GM12878 (cell line): ENCODE data around the gene GORASP1. TPM values are rescaled to one million over a fixed set of nuclear protein-coding genes. Genes with fewer than 3 reads are reported as not detected.
A peak's percentile ranks its signal among the peaks of the same experiment; 100 is the strongest.

Experiments
- BACH1 ChIP-seq: fragments of 450-650 bp; IDR thresholded peaks from 2 replicates; pipeline ENCODE4 v1.6.1; 2017; ENCODE audit warnings: mild to moderate bottlenecking, borderline replicate concordance
- BHLHE40 ChIP-seq, 2 experiments: fragments of 450-650 bp in 1 of 2; IDR thresholded peaks; 2 replicates each; pipeline ENCODE4 v1.6.1; 2011 to 2017; ENCODE audit warnings: low read depth in 2 of 2, borderline replicate concordance in 1 of 2, improper control_type of control experiment in 1 of 2, low read length in 1 of 2, mild to moderate bottlenecking in 1 of 2
- DPF2 ChIP-seq: fragments of 450-650 bp; IDR thresholded peaks from 2 replicates; pipeline ENCODE4 v1.6.1; 2017; ENCODE audit warnings: mild to moderate bottlenecking
- EED ChIP-seq: sonication (generic); IDR thresholded peaks from 2 replicates; pipeline ENCODE4 v1.6.1; 2016; ENCODE audit warnings: antibody characterized with exemption, low read depth
- GATAD2B ChIP-seq: fragments of 450-650 bp; conservative IDR thresholded peaks from 2 replicates; pipeline ENCODE4 v1.6.1; 2017; ENCODE audit warnings: low read depth, mild to moderate bottlenecking, moderate library complexity
- HDGF ChIP-seq: fragments of 450-650 bp; IDR thresholded peaks from 2 replicates; pipeline ENCODE4 v1.6.1; 2016; ENCODE audit warnings: antibody characterized with exemption
- IKZF2 ChIP-seq, 2 experiments: fragments of 450-650 bp; IDR thresholded peaks; 2 replicates each; pipeline ENCODE4 v1.6.1; 2017; ENCODE audit warnings: mild to moderate bottlenecking in 2 of 2, moderate library complexity in 2 of 2
- LARP7 ChIP-seq: fragments of 450-650 bp; IDR thresholded peaks from 2 replicates; pipeline ENCODE4 v1.6.1; 2017; ENCODE audit warnings: mild to moderate bottlenecking
- POLR2A ChIP-seq: IDR thresholded peaks from 2 replicates; pipeline ENCODE4 v1.6.1; 2011; ENCODE audit warnings: low read depth, mild to moderate bottlenecking, low read length
- SREBF1 ChIP-seq: IDR thresholded peaks from 2 replicates; pipeline ENCODE4 v1.6.1; 2012; ENCODE audit warnings: mild to moderate bottlenecking, low read length
- STAT1 ChIP-seq: fragments of 450-650 bp; conservative IDR thresholded peaks from 2 replicates; pipeline ENCODE4 v1.6.1; 2014; ENCODE audit warnings: antibody characterized with exemption, mild to moderate bottlenecking
- TAF1 ChIP-seq: IDR thresholded peaks from 2 replicates; pipeline ENCODE4 v1.6.1; 2011; ENCODE audit warnings: mild to moderate bottlenecking, low read depth, low read length, borderline replicate concordance
- TARDBP ChIP-seq: IDR thresholded peaks from 2 replicates; pipeline ENCODE4 v1.6.1; 2016; ENCODE audit warnings: borderline replicate concordance
- YY1 ChIP-seq: IDR thresholded peaks from 2 replicates; pipeline ENCODE4 v1.6.1; 2011; ENCODE audit warnings: low read depth, mild to moderate bottlenecking, low read length
- ZBED1 ChIP-seq: IDR thresholded peaks from 2 replicates; pipeline ENCODE4 v1.6.1; 2016; ENCODE audit warnings: borderline replicate concordance
- ZNF622 ChIP-seq: fragments of 450-650 bp; IDR thresholded peaks from 2 replicates; pipeline ENCODE4 v1.6.1; 2017; ENCODE audit warnings: mild to moderate bottlenecking, inconsistent platforms
- polyA plus RNA-seq, 11 experiments: library from polyadenylated mRNA; depleted of rRNA in 4 of 11; unstranded in 6 of 11; stranded (reverse) in 5 of 11; fragments of >200 nt; fragmentation: Nextera tagmentation in 4 of 11; fragmentation: Illumina TruSeq in 1 of 11; extraction: Ambion mirVana in 4 of 11; extraction: Trizol in 1 of 11; gene quantifications; 1 replicate in 1 of 11; 2 replicates in 10 of 11; pipeline versions ENCODE4 v1.2.1 to v1.2.3, GENCODE V29; 2011 to 2016; ENCODE audit warnings: inconsistent platforms in 2 of 11, missing spikeins in 2 of 11, low read depth in 1 of 11
- total RNA-seq, 4 experiments: library from RNA; depleted of rRNA in 3 of 4; stranded (reverse); fragments of >200 nt in 3 of 4; fragmentation: Illumina TruSeq in 1 of 4; extraction: Trizol in 1 of 4; gene quantifications; 2 replicates each; pipeline versions ENCODE4 v1.2.1 to v1.2.3, GENCODE V29; 2013 to 2021
- TF ChIP-seq, protein P1 (sequence below): IDR thresholded peaks from 2 replicates; pipeline ENCODE4 v1.6.1; 2012; ENCODE audit warnings: mild to moderate bottlenecking, low read depth, low read length
- TF ChIP-seq, protein P2 (sequence below): IDR thresholded peaks from 2 replicates; pipeline ENCODE4 v1.6.1; 2011; ENCODE audit warnings: low read depth, low read length, improper control_type of control experiment, borderline replicate concordance

GORASP1 gene
- total and polyA plus RNA-seq, 10 of the 15 experiments (the other 5 are each of a cell fraction or from before 2014, with no cell fraction given), result 3.6 to 32.7 (median 23.2) TPM

DNA sequence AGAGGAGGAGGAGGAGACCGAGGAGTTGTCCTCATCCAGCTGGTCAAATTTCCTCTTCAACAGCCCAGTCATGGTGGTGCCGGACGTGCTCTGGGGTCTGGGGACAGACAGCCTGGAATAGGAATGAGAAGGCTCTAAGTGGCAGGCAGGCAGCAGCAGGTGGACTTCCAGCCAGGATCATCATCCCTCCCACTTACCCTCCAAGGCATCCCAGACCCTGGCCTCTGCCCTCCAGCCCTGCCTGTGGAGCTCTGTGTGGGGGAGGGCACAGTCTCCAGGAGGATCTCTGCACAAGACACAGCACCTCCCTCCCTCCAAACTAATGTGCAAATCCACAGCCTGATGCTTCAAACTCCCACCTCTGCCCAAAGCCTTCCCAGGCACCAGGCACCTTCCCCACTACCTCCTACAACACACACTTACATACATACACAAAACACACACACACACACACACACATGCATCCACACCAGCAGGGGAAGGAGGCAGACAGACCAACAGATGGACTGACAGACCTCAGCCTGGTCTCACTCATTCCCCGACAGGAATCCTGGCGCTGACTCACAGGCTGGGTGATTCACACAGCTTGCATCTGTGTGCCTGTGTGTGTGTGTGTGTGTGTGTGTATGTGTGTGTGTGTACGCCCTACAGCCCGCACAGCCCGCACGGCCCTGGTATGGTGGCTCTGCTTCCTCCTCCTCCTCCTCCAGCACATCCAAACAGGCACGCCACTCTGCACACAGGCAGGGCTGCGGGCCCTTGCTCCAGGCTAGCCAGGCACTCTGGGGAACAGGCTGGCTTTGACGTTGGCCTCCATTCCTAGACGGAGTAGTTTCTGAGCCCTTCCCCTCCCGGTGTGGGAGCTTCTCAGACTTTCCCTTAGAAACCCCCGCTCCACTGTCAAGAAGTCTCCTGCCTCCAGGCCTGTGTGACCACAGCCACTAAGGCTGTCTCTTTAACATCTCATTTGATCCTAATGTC, 39.5 kb upstream of the GORASP1 start (continued):
- TF ChIP-seq, protein P1, sequence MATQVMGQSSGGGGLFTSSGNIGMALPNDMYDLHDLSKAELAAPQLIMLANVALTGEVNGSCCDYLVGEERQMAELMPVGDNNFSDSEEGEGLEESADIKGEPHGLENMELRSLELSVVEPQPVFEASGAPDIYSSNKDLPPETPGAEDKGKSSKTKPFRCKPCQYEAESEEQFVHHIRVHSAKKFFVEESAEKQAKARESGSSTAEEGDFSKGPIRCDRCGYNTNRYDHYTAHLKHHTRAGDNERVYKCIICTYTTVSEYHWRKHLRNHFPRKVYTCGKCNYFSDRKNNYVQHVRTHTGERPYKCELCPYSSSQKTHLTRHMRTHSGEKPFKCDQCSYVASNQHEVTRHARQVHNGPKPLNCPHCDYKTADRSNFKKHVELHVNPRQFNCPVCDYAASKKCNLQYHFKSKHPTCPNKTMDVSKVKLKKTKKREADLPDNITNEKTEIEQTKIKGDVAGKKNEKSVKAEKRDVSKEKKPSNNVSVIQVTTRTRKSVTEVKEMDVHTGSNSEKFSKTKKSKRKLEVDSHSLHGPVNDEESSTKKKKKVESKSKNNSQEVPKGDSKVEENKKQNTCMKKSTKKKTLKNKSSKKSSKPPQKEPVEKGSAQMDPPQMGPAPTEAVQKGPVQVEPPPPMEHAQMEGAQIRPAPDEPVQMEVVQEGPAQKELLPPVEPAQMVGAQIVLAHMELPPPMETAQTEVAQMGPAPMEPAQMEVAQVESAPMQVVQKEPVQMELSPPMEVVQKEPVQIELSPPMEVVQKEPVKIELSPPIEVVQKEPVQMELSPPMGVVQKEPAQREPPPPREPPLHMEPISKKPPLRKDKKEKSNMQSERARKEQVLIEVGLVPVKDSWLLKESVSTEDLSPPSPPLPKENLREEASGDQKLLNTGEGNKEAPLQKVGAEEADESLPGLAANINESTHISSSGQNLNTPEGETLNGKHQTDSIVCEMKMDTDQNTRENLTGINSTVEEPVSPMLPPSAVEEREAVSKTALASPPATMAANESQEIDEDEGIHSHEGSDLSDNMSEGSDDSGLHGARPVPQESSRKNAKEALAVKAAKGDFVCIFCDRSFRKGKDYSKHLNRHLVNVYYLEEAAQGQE, result no peak
- TF ChIP-seq SREBF1, result no peak
- TF ChIP-seq ZBED1, result 0 out of 2 replicates have a peak, but pooled peaks have one; percentile 39
- TF ChIP-seq EED, result peak; percentile 87
- TF ChIP-seq IKZF2 (IDR thresholded peaks at IDR 0.05), result peak in 1 of 2 experiments; percentile 54; a peak in 2 of 4 replicates
- peak; percentile 43; the same call in 1 of the 2 replicates for TF ChIP-seq DPF2
- peak; percentile 41; the same call in 1 of the 2 replicates for TF ChIP-seq YY1
- TF ChIP-seq BACH1, result peak; percentile 19; the same call in 1 of the 2 replicates
- peak in 1 of 2 experiments; percentile 35; a peak in 2 of 4 replicates for TF ChIP-seq BHLHE40 (IDR thresholded peaks at IDR 0.05; ENCODE audit: borderline replicate concordance in 1 of 2, low read depth in 2 of 2, low read length in 1 of 2)
- TF ChIP-seq GATAD2B, result 0 out of 2 replicates have a peak, but pooled peaks have one; percentile 33
- TF ChIP-seq LARP7, result 0 out of 2 replicates have a peak, but pooled peaks have one; percentile 24
- no peak for TF ChIP-seq TARDBP
- peak; percentile 57 for TF ChIP-seq POLR2A
- TF ChIP-seq, protein P2, sequence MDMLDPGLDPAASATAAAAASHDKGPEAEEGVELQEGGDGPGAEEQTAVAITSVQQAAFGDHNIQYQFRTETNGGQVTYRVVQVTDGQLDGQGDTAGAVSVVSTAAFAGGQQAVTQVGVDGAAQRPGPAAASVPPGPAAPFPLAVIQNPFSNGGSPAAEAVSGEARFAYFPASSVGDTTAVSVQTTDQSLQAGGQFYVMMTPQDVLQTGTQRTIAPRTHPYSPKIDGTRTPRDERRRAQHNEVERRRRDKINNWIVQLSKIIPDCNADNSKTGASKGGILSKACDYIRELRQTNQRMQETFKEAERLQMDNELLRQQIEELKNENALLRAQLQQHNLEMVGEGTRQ, result no peak
- no peak for TF ChIP-seq STAT1
- TF ChIP-seq HDGF, result peak; percentile 87
- no peak for TF ChIP-seq ZNF622
- TF ChIP-seq TAF1, result peak; percentile 10; the same call in 1 of the 2 replicates
